NCI-H1694 treated with DMSO at 0.1 percent for 48 hours (cell line): Measurements from ENCODE around the gene SGIP1.

Source experiments
- DNase-seq: peaks from one replicate; lab custom pipeline; 2025; lab: John Stamatoyannopoulos, UW

SGIP1 gene, protein sequence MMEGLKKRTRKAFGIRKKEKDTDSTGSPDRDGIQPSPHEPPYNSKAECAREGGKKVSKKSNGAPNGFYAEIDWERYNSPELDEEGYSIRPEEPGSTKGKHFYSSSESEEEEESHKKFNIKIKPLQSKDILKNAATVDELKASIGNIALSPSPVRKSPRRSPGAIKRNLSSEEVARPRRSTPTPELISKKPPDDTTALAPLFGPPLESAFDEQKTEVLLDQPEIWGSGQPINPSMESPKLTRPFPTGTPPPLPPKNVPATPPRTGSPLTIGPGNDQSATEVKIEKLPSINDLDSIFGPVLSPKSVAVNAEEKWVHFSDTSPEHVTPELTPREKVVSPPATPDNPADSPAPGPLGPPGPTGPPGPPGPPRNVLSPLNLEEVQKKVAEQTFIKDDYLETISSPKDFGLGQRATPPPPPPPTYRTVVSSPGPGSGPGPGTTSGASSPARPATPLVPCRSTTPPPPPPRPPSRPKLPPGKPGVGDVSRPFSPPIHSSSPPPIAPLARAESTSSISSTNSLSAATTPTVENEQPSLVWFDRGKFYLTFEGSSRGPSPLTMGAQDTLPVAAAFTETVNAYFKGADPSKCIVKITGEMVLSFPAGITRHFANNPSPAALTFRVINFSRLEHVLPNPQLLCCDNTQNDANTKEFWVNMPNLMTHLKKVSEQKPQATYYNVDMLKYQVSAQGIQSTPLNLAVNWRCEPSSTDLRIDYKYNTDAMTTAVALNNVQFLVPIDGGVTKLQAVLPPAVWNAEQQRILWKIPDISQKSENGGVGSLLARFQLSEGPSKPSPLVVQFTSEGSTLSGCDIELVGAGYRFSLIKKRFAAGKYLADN

DNA sequence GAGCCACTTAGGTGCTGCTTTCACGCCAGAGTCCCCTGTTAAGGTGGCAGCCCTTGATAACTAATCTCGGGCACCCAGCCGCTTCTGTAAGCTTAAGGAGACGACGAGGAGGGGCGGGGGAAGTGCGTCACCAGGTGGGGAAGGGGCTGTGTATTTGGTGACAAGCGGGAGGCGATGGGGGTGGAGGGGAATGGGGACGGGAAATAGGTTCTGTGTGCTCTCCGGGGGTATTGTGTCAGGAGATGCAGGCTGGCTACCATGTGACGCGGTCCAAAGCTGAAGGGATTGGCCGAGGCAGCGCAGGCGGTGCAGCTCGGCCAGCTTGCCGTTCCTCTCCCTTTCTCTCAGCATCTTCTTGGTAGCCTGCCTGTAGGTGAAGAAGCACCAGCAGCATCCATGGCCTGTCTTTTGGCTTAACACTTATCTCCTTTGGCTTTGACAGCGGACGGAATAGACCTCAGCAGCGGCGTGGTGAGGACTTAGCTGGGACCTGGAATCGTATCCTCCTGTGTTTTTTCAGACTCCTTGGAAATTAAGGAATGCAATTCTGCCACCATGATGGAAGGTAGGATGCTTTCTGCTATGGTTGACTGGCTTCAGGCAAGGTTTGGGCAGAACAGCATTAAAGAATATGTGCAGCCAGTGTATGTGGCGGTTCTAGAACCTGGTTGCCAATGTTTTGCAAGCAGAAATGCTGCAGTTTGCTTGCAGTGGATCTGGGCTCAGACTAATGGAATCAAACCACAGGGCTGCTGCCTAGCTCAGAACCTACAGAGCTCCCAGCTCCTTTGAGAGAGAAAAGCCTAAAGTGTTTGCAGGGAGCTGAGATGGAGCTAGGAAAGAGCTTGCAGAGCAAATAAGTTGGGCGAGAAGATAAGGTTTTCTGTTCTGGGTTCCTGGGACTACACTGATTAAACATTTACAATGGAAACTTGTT is at the start of gene SGIP1:
TSS of gene SGIP1 (plus strand) at position 350 of the 937 bp plus-strand sequence. CDS start at position 556, 206 bp downstream.
- DNase-seq, result no peak

DNA sequence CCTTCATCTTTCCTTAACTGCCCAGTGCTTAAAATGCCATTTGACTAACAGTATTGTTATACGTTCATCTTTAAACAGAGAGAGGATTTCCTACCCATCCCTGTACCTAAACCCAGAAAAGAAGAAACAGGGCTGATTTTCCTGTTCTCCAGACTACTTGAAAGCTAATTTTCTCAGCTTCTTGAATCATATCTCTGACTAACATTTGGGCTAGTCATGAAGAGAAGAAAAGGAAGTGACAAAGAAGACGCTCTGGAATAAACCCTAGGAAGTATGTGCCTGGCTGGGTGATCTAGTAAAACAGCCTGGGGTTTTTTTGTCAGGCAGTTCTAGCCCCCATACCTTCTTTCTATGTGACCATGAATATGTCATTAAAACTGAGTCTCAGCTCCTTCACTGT is 44.8 kb upstream of the SGIP1 start:
- no peak for DNase-seq

DNA sequence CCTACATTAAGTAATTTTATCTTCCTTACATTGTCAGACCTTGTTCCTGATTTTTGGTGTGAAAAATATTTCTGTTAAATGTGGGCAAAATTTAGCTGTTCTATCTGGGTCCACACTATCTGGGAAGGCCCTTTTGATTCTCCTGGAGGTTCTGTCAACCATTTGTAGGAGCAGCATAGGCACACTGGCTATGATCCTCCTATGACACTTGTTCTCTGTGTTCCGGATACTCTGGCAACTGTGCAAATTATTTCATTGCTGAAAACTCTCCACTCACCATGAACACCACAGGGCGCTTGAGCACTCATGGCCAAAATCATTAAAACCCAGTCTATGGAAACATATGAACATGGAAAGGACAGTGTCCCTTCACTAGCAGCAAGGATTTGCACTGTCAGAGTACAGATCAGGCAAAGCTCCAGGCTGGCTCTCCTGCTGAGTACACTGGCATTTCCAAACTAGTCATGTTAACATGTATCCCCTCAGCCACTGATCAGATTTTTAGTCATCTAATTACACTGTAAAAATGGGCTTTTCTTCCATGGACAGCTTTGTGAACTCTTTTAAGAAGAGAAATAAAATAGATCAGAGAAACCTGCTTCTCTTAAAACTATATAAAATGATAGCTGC is 43.9 kb upstream of the SGIP1 start:
- DNase-seq, result no peak

DNA sequence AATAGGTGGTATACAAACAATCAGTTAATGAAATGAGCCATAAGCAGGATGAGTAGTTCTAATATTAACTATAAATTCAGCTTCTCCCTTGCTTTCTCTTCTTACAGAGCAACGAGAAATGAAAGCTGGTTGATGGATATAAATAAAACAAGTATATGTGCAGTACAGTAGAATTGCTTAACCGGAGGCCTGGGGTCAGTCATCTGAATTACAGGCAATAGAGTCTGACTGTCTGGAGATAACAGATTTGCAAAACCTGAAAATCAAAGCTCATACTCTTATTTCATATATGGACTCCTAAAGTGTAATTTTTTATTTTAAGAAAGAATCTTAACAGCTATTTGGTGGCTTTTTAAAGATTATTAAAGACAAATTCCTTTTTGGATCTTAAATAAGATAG is 43.1 kb upstream of the SGIP1 start:
- no peak for DNase-seq

DNA sequence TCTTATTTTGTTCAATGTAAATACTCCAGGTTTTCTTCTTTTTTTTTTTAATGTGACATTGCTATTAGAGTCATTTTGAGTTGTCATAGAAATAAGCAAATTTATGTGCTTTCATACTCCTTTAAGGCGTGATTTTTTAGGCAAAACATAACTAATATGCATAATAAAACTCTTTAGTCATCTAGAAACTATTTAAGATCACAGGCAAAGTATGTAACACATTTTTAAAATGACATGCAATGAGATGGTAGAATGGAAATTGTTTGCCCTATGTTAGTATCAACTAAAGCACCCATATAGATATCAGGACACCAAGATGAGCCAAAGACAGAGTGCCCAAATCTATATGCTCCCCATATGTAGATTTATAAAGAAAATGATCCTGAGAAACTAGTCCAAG is 41.5 kb upstream of the SGIP1 start:
- no peak for DNase-seq

DNA sequence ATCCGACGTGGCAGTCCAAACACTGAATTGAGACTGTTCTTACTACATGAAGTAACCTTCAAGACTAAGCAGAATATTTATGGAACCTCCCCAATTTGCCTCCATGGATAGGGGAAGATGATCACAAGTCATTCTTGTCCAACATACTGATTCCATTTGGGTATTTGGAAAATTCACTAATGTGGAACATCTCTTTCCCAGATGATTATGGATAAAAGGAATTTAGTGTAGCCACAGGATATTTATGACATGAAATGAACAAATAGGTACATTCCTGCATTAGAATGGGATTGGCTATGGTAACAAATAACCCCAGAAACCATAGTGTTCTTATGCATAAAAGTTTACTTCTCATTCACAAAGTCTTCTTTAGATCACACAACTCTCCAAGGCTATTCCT is 40.2 kb upstream of the SGIP1 start:
- no peak for DNase-seq

DNA sequence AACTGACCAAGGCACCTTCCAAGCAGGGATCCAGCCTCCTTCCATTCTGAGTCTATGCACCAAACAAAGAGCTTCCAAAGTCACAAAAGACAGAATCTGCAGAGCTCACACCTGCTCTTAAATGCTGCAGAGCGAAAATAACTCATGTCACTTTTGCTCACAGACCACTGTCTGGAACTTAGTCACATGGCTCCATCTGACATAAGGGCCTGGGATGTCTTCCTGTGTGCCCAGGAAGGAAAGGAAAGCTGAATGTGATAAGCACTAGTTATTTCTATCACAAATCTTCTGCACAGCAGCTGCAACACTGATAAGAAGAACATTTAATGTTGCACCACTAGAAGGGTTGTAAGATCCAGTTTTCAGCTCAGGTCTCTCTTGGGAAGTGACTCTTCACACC is 39.5 kb upstream of the SGIP1 start:
- no peak for DNase-seq

DNA sequence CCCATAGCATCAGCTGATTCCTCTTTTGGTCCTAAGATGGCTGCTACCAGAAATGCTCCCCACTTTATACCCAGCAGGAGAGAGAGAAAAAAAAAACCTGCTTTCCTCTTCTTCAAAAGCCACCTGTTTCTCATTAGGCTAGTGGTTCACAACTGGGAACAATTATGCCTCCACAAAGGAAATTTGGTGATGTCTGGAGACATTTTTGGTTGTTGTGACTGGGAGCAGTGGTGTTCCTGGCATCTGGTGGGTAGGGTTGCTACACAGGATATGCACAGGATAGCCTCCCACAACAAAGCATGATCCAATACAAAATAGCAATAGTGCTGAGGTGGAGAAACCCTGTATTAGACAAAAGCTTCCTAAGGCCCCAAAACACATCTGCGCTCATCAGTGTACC is 38.5 kb upstream of the SGIP1 start:
- no peak for DNase-seq

DNA sequence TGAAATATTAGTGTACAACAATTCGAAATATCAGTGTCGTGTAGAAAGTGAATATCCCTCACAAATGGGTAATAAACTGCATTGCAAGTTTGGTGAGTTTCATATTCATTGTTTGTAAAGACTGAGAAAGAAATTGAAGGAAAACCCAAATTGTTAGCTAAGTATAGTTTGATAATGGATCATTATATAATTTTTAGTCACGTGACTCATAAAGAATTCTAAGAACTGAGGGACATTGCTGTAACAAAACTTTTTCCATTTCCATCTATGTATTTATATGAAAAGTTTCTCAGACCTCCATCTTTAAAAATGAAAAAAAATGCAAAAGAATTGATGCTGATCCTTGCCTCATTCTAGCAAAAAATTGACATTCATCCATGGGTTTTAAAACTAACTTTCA is 36.0 kb upstream of the SGIP1 start:
- no peak for DNase-seq

DNA sequence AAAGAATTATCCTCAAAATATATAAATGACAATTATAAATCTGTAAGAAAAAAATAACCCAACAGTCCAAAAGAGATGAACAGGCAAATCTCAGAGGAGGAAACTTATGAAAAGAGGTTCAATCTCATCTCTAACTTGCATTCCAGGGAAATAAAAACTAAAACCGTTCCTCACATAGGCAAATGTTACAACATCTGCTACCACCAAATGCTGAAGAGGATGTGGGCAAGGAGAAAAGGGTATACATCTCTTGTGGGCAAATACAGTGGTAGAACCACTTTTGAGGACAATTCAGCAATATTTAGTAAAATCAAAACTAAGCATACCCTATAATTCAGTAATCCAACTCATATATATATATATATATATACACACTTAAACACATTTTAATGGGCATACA is 33.7 kb upstream of the SGIP1 start:
- no peak for DNase-seq

DNA sequence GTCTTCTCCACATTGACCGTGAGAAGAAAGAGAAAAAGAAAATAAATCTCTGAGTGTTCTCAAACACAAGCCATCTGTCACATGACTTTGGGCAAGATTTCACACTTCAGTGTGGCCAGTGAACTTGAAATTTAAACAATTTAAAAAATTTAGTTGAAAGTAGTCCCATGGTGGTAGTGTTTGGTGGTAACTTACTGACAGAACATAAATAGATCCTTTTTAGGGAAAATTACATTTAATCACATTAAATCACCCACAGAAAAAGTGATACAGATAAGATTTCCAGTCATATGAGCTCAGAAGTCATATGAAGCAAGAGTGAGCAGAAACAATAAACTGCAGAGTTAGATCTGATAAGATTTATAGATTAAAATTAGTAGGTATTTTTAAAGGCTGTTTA is 31.9 kb upstream of the SGIP1 start:
- no peak for DNase-seq

DNA sequence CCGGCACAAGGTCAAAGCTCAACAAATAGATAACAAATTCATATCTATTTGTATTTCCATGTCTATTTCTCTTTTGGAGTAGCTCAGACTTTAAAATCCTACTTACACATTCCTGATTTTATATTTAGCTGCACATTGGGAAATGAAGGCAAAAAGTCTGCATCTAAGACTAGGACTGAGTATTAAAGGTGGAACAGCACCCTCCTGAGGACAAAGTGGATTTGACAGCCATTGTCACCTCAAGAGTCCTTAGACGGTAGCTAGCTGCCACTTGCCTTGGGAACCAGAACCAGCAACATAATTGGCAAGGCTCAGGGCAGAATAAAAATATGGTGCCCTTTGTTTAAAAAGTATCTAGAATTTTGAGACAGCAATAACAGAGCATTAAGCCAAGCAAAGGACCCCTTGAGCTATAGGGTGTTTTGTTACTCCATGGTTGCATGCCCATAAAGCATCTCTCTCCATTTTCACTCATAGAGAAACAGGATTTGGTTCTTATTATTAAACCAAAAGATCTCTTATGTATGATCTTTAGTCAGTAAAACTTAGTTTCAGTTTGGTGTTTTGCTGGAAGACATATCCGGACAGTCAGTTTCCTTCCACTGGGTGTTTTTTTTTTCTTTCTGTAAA is 30.0 kb upstream of the SGIP1 start:
- DNase-seq, result peak; percentile 34

DNA sequence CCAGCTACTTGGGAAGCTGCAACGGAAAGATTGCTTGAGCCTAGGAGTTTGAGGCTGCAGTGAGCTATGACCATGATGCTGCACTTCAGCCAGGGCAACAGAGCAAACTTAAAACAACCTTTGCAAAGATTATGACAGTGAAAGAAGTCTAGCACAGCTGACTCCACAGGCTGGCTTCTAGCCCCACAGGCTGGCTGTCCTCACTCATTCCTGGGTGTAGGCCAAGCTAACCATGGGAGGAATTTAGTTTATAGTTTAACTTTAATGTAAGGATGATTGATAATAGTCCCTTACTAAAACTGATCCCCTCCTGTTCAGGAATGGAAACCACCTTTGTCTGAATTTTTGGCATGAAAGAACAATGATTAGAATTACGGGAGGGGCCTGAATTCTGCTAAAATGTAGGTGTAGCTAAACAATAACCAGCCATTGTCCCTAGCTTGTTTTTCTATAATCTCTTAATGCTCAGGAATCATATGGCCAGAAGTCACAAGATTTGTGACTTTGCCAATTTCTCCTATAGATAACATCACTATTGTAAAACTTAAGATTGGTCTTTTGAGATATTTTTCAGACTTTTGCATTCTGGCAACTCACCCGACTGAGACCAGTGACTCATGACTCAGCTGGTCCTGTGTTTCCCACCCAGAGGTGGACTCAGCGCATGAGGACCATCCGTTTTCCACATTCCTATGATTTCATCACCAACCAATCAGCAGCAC is 28.1 kb upstream of the SGIP1 start:
- no peak for DNase-seq

DNA sequence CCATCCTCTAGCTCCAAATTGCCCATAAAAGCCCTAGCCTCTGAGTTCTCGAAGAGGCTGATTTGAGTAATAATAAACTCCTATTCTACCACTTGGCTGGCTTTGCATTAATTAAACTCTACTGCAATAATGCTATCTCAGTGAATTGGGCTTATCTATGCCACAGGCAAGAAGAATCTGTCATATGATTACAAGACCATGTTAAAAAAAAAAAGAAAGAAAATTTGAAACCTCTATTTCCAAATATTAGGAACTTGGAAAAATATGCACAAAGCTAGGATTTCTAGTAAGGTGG is 27.6 kb upstream of the SGIP1 start:
- no peak for DNase-seq

DNA sequence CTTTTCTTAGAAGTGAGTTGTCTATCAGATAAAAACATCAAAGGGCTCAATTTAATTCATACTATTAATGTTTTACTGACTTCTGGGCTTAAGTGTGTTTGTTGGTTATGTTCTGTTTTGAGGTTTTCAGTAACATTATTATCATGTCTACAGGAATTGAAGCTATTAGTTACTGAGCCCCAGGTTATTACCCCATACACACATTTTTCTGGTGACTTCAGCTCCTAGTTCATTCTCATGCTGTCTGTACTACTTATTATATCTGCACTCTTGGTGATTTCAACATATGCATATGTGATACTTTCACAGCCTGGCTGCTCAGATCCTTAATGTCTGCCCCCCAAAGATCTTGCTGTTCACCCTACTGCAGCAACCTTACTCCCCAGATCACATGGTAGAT is 27.0 kb upstream of the SGIP1 start:
- no peak for DNase-seq

DNA sequence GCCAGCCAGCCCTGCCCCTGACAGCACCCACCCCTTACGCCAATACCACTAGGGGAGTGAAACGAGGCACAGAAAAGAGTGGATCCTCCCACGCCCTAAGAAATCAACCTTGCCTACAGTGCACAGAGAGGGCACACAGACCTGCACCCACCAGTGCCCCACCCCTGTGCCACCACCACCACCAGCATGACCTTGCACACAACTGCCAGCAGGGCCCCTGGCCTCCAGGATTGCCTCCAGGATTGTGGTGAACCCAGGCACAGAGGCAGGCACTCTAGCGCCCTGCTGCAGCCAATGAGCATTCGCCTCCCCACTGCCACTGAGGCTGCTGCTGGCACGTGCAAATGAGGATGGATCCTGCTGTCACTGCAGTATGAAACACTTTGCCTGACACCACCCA is 23.5 kb upstream of the SGIP1 start:
- DNase-seq, result no peak

DNA sequence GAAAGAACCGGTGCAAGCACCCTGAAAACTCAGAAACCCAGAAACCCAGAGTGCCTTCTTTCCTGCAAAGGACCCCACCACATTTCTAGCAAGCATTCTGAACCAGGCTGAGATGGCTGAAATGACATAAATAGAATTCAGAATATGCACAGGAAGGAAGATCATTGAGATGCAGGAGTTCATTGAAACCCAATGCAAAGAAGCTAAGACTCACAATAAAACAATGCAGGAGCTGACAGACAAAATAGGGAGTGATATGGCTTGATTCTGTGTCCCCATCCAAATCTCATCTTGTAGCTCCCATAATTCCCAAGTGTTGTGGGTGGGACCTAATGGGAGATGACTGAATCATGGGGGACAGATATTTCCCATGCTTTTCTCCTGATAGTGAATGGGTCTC is 22.8 kb upstream of the SGIP1 start:
- no peak for DNase-seq

DNA sequence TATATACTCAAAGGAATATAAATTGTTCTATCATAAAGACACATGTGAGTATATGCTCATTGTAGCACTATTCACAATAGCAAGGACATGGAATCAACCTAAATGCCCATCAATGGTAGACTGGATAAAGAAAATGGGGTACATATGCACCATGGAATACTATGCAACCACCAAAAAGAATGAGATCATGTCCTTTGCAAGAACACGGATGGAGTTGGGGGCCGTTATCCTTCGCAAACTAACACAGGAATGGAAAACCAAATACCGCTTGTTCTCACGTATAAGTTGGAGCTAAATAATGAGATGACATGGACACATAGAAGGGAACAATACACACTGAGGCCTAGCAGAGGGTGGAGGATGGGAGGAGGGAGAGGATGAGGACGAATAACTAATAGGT is 16.0 kb upstream of the SGIP1 start:
- no peak for DNase-seq

DNA sequence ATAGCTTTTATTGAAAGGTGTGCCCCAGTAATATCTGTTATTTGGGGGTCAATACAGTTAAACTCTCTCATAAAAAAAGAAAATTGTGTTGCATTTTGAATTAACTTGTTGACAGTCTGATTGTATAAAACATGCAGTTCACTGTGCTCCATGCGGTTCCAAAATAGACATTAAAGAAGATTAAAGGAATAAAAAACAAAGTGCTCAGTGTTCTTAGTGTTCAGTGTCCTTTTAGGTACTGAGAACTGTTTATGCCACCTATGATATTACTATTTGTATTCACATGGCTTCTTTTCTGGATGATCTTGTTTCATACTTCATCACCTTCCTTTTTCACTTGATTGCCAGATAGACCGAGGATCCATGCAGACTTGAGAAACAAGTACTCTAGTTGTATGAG is 15.3 kb upstream of the SGIP1 start:
- no peak for DNase-seq

DNA sequence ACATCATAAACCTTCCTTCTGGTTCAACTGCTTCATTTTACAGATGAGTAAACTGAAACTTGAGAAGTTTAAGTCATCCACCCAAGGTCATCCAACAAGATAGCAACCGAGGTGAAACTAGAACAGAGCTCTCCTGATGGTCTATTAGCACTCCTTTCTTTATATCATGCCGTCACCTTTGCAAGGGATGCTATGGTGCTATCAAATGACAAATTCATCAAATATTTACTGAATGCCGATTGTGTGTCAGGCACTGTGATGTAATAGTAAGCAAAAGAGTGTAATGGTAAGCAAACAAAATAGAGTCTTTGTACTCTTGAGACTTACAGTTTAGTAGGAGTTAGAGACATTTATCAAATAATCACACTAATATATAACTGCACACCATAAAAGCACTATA is 14.0 kb upstream of the SGIP1 start:
- no peak for DNase-seq

DNA sequence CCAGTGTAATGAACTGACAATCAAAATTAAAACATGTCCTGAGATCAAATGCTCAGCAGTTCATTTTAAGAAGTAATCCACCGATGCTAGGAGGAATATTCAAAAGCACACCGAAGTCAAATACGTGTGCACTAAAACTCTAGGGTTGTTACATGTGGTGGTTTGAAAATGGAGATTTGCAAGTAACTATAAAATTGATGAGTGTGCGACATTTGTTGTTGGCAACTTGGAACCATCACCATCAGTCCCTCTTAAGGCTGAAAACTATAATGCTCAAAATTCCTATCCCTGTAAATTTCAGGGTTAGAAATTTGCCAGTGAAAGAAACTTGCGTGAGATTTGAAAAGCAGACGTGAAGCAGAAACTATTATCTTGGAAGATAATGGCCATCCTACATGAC is 13.3 kb upstream of the SGIP1 start:
- no peak for DNase-seq
